SK-N-MC (cell line): ENCODE measurements around the gene OAT.

Source experiments
- EZH2 ChIP-seq: fragments of 200-600 bp; sonication (generic); IDR thresholded peaks from one replicate; pipeline ENCODE4 v1.6.1; 2017; ENCODE audit warnings: antibody characterized with exemption
- FOXP2 ChIP-seq: optimal IDR thresholded peaks from 2 replicates; pipeline ENCODE3; 2011; ENCODE audit warnings: mild to moderate bottlenecking, moderate library complexity; ENCODE audit not compliant: insufficient read depth; ENCODE audit errors: extremely low read length, control extremely low read depth
- POLR2AphosphoS5 ChIP-seq: IDR thresholded peaks from 2 replicates; pipeline ENCODE4 v1.6.1; 2012; ENCODE audit warnings: mild to moderate bottlenecking, low read depth, low read length, borderline replicate concordance

DNA sequence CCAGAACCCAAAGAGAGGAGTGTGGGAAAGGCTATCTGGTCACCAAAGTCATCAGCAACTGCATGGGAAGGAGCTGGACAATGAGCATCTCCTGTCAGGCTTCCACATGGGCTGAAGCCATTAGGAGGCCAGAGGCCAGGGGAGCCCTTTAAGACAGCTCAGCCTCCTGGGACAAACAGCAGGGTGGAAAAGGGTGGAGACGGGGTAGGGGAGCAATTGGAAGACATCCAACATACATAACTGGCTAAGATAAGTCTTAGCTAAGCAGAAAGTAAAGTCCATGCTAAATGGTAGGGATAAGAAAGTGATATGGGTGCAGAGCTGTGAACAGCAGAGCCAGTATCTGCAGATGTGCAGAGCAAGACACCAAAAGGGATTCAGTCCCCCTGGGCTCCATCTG, 1.5 kb upstream of the OAT start:
- TF ChIP-seq POLR2AphosphoS5, result no peak
- TF ChIP-seq EZH2, result no peak
- TF ChIP-seq FOXP2, result no peak
